Hepatocyte (in vitro differentiated cells): ENCODE results near the gene NFKB1. TPM values are rescaled to one million over a fixed set of nuclear protein-coding genes. Genes with fewer than 3 reads are reported as not detected.

Experiments used
- DNase-seq: peaks from one replicate; pipeline ENCODE4 v3.0.0-alpha.2; 2016; ENCODE audit warnings: low spot score
- H2AFZ ChIP-seq: fragments of 200-600 bp; sonication (generic); 2 replicates; pipeline ENCODE4 v1.6.0; 2016; ENCODE audit warnings: antibody characterized with exemption, mild to moderate bottlenecking
- H3K27ac ChIP-seq: fragments of 200-600 bp; sonication (generic); 2 replicates; pipeline ENCODE4 v1.5.1; 2016; ENCODE audit warnings: mild to moderate bottlenecking
- H3K27me3 ChIP-seq: fragments of 200-600 bp; sonication (generic); 2 replicates; pipeline ENCODE4 v1.6.1; 2016
- H3K36me3 ChIP-seq: fragments of 200-600 bp; sonication (generic); replicated peaks from 2 replicates; pipeline ENCODE4 v1.5.1; 2016; ENCODE audit warnings: low read depth; ENCODE audit not compliant: insufficient read depth
- H3K4me1 ChIP-seq: fragments of 200-600 bp; sonication (generic); 2 replicates; pipeline ENCODE4 v1.5.1; 2016; ENCODE audit warnings: mild to moderate bottlenecking, moderate library complexity; ENCODE audit not compliant: insufficient read depth
- H3K4me2 ChIP-seq: fragments of 200-600 bp; sonication (generic); 2 replicates; pipeline ENCODE4 v1.6.0; 2016
- H3K4me3 ChIP-seq: fragments of 200-600 bp; sonication (generic); 2 replicates; pipeline ENCODE4 v1.5.1; 2016; ENCODE audit warnings: mild to moderate bottlenecking
- H3K79me2 ChIP-seq: fragments of 200-600 bp; sonication (generic); 2 replicates; pipeline ENCODE4 v1.6.0; 2017; ENCODE audit warnings: mild to moderate bottlenecking
- H3K9me2 ChIP-seq: fragments of 200-600 bp; sonication (generic); replicated peaks from 2 replicates; pipeline ENCODE4 v1.6.0; 2017; ENCODE audit warnings: mild to moderate bottlenecking; ENCODE audit not compliant: insufficient read depth
- H3K9me3 ChIP-seq: fragments of 200-600 bp; sonication (generic); 2 replicates; pipeline ENCODE4 v1.5.1; 2016; ENCODE audit warnings: low read depth, mild to moderate bottlenecking
- H4K20me1 ChIP-seq: fragments of 200-600 bp; sonication (generic); 2 replicates; pipeline ENCODE4 v1.6.0; 2016; ENCODE audit warnings: mild to moderate bottlenecking; ENCODE audit not compliant: insufficient read depth, poor library complexity, severe bottlenecking
- EZH2 ChIP-seq: fragments of 200-600 bp; sonication (generic); IDR thresholded peaks from 2 replicates; pipeline ENCODE4 v1.6.1; 2016; ENCODE audit warnings: antibody characterized with exemption, mild to moderate bottlenecking, borderline replicate concordance
- EZH2phosphoT487 ChIP-seq: fragments of 200-600 bp; sonication (generic); IDR thresholded peaks from one replicate; pipeline ENCODE4 v1.6.1; 2018; ENCODE audit warnings: antibody characterized with exemption, mild to moderate bottlenecking, low read depth, moderate library complexity; ENCODE audit not compliant: unreplicated experiment, severe bottlenecking
- WGBS: methylation state at CpG from one replicate; pipeline ENCODE4 v1.1.6; 2016; ENCODE audit warnings: low lambda C conversion rate; ENCODE audit errors: missing lambda C conversion rate; 5-methylcytosine and 5-hydroxymethylcytosine counted together
- polyA plus RNA-seq: library from polyadenylated mRNA; unstranded; fragments of >200 nt; fragmentation: Nextera tagmentation; extraction: Ambion mirVana; gene quantifications from 2 replicates; pipeline ENCODE4 v1.2.1, GENCODE V29; 2016
- total RNA-seq: library from RNA; depleted of rRNA; stranded (reverse); fragments of >200 nt; gene quantifications from 2 replicates; pipeline ENCODE4 v1.2.3, GENCODE V29; 2014
- TF ChIP-seq, protein P1 (sequence below): fragments of 200-600 bp; sonication (generic); IDR thresholded peaks from 2 replicates; pipeline ENCODE4 v1.5.1; 2016; ENCODE audit warnings: antibody characterized with exemption, mild to moderate bottlenecking; ENCODE audit not compliant: poor library complexity

Gene NFKB1
- total and polyA plus RNA-seq, 2 experiments from 2014 or later = 21.1 to 22.8 TPM

GRCh38 chr4:102575369-102576129 is 74.4 kb downstream of the NFKB1 start:
- TF ChIP-seq EZH2phosphoT487 (no peak), EZH2 (no peak)
- TF ChIP-seq, protein P1, sequence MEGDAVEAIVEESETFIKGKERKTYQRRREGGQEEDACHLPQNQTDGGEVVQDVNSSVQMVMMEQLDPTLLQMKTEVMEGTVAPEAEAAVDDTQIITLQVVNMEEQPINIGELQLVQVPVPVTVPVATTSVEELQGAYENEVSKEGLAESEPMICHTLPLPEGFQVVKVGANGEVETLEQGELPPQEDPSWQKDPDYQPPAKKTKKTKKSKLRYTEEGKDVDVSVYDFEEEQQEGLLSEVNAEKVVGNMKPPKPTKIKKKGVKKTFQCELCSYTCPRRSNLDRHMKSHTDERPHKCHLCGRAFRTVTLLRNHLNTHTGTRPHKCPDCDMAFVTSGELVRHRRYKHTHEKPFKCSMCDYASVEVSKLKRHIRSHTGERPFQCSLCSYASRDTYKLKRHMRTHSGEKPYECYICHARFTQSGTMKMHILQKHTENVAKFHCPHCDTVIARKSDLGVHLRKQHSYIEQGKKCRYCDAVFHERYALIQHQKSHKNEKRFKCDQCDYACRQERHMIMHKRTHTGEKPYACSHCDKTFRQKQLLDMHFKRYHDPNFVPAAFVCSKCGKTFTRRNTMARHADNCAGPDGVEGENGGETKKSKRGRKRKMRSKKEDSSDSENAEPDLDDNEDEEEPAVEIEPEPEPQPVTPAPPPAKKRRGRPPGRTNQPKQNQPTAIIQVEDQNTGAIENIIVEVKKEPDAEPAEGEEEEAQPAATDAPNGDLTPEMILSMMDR = no peak
- Histone ChIP-seq H3K27me3 (no peaks in the 10 kb centered on the region), H3K4me2 (no peak overlapping the region), H3K4me3 (no peak overlapping the region), H3K27ac (peak overlapping the region; percentile 2), H3K9me2 (no peaks in the 10 kb centered on the region), H3K9me3 (no peaks in the 10 kb centered on the region), H3K4me1 (peaks cover 7% of the 10 kb centered on the region), H4K20me1 (no peaks in the 10 kb centered on the region), H3K36me3 (no peaks in the 10 kb centered on the region), H3K79me2 (peaks cover 11% of the 10 kb centered on the region), H2AFZ (no peak overlapping the region)
- DNase-seq = no peak
- WGBS = 69% methylated on average over 6 of the region's 6 CpGs

DNA sequence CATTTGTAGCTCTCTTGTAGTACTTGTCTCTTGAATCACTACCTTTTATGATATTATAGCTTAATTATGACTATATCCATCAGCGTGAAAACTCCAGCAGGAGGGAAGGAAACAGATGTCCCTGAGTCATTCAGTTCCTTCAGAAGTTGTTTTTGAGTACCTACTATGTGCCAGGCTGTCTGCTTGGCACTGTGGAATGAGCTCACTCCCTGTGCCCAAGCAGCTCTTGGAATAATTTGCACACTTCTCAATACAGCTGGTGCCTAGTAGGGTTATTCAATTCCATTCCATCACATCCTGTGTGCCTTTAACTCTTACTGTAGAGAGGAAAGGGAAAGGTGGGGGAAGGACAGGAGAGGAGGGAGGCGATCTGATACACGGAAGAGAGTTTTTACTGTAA is 77.1 kb downstream of the NFKB1 start:
- TF ChIP-seq EZH2phosphoT487 = no peak
- TF ChIP-seq, protein P1 = no peak
- no peaks in the 10 kb centered on the region for H3K27me3 ChIP-seq
- no peak overlapping the region for H3K4me2 ChIP-seq
- WGBS = 77% methylated on average over 3 of the region's 3 CpGs
- no peaks in the 10 kb centered on the region for H3K36me3 ChIP-seq
- H3K79me2 ChIP-seq = peaks cover 11% of the 10 kb centered on the region
- no peak overlapping the region for H3K27ac ChIP-seq
- no peaks in the 10 kb centered on the region for H3K9me2 ChIP-seq
- no peak overlapping the region for H2AFZ ChIP-seq
- no peaks in the 10 kb centered on the region for H3K9me3 ChIP-seq
- peaks cover 13% of the 10 kb centered on the region for H3K4me1 ChIP-seq
- H3K4me3 ChIP-seq = no peak overlapping the region
- DNase-seq = no peak
- H4K20me1 ChIP-seq = no peaks in the 10 kb centered on the region

DNA sequence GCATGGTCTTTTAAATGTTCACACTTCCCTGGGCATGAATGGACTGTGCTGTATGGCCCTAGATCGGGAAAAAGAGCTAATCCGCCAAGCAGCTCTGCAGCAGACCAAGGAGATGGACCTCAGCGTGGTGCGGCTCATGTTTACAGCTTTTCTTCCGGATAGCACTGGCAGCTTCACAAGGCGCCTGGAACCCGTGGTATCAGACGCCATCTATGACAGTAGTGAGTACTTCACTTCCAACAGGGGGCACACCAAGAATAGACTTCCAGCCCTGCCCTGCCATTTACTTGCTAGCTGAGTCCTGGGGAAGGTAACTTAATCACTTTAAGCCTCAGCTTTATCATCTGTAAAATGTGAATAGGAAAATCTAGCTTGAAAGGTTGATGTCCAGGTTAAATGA is 77.7 kb downstream of the NFKB1 start:
- Histone ChIP-seq H3K4me2 (no peak overlapping the region), H3K27ac (no peak overlapping the region), H3K9me2 (no peaks in the 10 kb centered on the region), H3K4me1 (peaks cover 13% of the 10 kb centered on the region), H4K20me1 (no peaks in the 10 kb centered on the region), H3K9me3 (no peaks in the 10 kb centered on the region), H3K27me3 (no peaks in the 10 kb centered on the region), H2AFZ (no peak overlapping the region), H3K79me2 (peaks cover 6% of the 10 kb centered on the region), H3K4me3 (no peak overlapping the region), H3K36me3 (no peaks in the 10 kb centered on the region)
- peak; percentile 8 for DNase-seq
- WGBS = 52% methylated on average over 8 of the region's 8 CpGs
- TF ChIP-seq EZH2phosphoT487 (no peak), EZH2 (no peak)
- TF ChIP-seq, protein P1 = no peak
